IMR-90 (cell line): ENCODE measurements around the gene ADGRD2. TPM values are rescaled to one million over a fixed set of nuclear protein-coding genes. Genes with fewer than 3 reads are reported as not detected.

Source experiments
- ATAC-seq: fragments of 200-7000 bp; cut with Tn5 transposase; 2 replicates; pipeline ENCODE4 v1.9.1; 2020; ENCODE audit warnings: low read depth, mild to moderate bottlenecking, moderate library complexity
- BruUV-seq: library from RNA; stranded (reverse); fragments of 400-500 nt; replicated peaks from 2 replicates; lab custom pipeline; 2021; lab: Mats Ljungman, UMichigan
- CTCF ChIA-PET: fragments of 300-600 bp; formaldehyde crosslinking; extraction: SDS; loops from one replicate; lab custom pipeline; 2021; ENCODE audit warnings: antibody characterized with exemption; lab: Yijun Ruan, JAX
- POLR2A ChIA-PET: fragments of 300-600 bp; sonication (Branson Sonifier 250); formaldehyde crosslinking; loops from one replicate; lab custom pipeline; 2022; ENCODE audit warnings: antibody characterized with exemption; ENCODE audit not compliant: unreplicated experiment; lab: Charles Lee
- DNase-seq: peaks from one replicate; pipeline ENCODE4 v3.0.0; 2013
- H2AFZ ChIP-seq: replicated peaks from 2 replicates; pipeline ENCODE3; 2013; ENCODE audit warnings: low read length, mild to moderate bottlenecking; ENCODE audit not compliant: poor library complexity
- H2AK5ac ChIP-seq: 2 replicates; pipeline ENCODE4 v1.6.1; 2013; ENCODE audit warnings: low read depth, low read length, inconsistent platforms
- H2AK9ac ChIP-seq: replicated peaks from 2 replicates; pipeline ENCODE3; 2013; ENCODE audit warnings: mild to moderate bottlenecking, low read depth, low read length, moderate library complexity; ENCODE audit not compliant: poor library complexity
- H2BK120ac ChIP-seq: 2 replicates; pipeline ENCODE4 v1.6.1; 2013; ENCODE audit warnings: low read depth, low read length, inconsistent platforms
- H2BK15ac ChIP-seq: 3 replicates; pipeline ENCODE4 v1.6.1; 2013; ENCODE audit warnings: low read depth, low read length, inconsistent platforms
- H2BK20ac ChIP-seq: 2 replicates; pipeline ENCODE4 v1.6.1; 2013; ENCODE audit warnings: low read depth, mild to moderate bottlenecking, inconsistent platforms, low read length, moderate library complexity
- H2BK5ac ChIP-seq: 2 replicates; pipeline ENCODE4 v1.6.1; 2013; ENCODE audit warnings: mild to moderate bottlenecking, low read depth, low read length, inconsistent platforms; ENCODE audit not compliant: poor library complexity, severe bottlenecking
- H3K14ac ChIP-seq: replicated peaks from 2 replicates; pipeline ENCODE4 v1.6.1; 2013; ENCODE audit warnings: low read depth, low read length, inconsistent platforms
- H3K18ac ChIP-seq: 2 replicates; pipeline ENCODE4 v1.6.1; 2013; ENCODE audit warnings: low read depth, low read length, control low read depth
- H3K23ac ChIP-seq: 2 replicates; pipeline ENCODE4 v1.6.1; 2013; ENCODE audit warnings: low read depth, low read length, inconsistent platforms
- H3K27ac ChIP-seq: 2 replicates; pipeline ENCODE4 v1.5.1; 2013; ENCODE audit warnings: mild to moderate bottlenecking, control low read depth, low read length; ENCODE audit not compliant: insufficient read depth
- H3K27me3 ChIP-seq: 2 replicates; pipeline ENCODE4 v1.6.1; 2013; ENCODE audit warnings: low read length; ENCODE audit not compliant: control insufficient read depth, insufficient read depth
- H3K36me3 ChIP-seq: 2 replicates; pipeline ENCODE4 v1.6.1; 2013; ENCODE audit warnings: low read length, mixed read lengths; ENCODE audit not compliant: control insufficient read depth, insufficient read depth
- H3K4ac ChIP-seq: 2 replicates; pipeline ENCODE4 v1.6.1; 2013; ENCODE audit warnings: low read depth, low read length, inconsistent platforms
- H3K4me1 ChIP-seq: 2 replicates; pipeline ENCODE4 v1.6.1; 2013; ENCODE audit warnings: low read length, mixed read lengths; ENCODE audit not compliant: control insufficient read depth, insufficient read depth
- H3K4me2 ChIP-seq: 2 replicates; pipeline ENCODE4 v1.6.1; 2013; ENCODE audit warnings: low read depth, mild to moderate bottlenecking, control low read depth, low read length, moderate library complexity
- H3K4me3 ChIP-seq: 2 replicates; pipeline ENCODE4 v1.5.1; 2013; ENCODE audit warnings: low read depth, mild to moderate bottlenecking, control low read depth, low read length, moderate library complexity; ENCODE audit not compliant: insufficient read depth
- H3K56ac ChIP-seq: 2 replicates; pipeline ENCODE4 v1.6.1; 2013; ENCODE audit warnings: low read length, inconsistent platforms; ENCODE audit not compliant: insufficient read depth; ENCODE audit errors: extremely low read depth
- H3K79me1 ChIP-seq, 2 experiments: 2 replicates each; pipeline ENCODE4 v1.6.1; 2013; ENCODE audit warnings: low read length in 2 of 2, inconsistent platforms in 1 of 2, low read depth in 1 of 2
- H3K9ac ChIP-seq: 2 replicates; pipeline ENCODE4 v1.6.1; 2013; ENCODE audit warnings: low read depth, low read length, control low read depth
- H3K9me1 ChIP-seq: 2 replicates; pipeline ENCODE4 v1.6.1; 2013; ENCODE audit warnings: low read length, inconsistent platforms; ENCODE audit not compliant: insufficient read depth
- H3K9me3 ChIP-seq: 2 replicates; pipeline ENCODE4 v1.6.1; 2013; ENCODE audit warnings: low read length; ENCODE audit not compliant: control insufficient read depth, insufficient read depth
- H4K20me1 ChIP-seq: 2 replicates; pipeline ENCODE4 v1.6.1; 2013; ENCODE audit warnings: low read length, inconsistent platforms; ENCODE audit not compliant: insufficient read depth
- H4K5ac ChIP-seq: 2 replicates; pipeline ENCODE4 v1.6.1; 2013; ENCODE audit warnings: mild to moderate bottlenecking, low read depth, low read length, control low read depth
- H4K8ac ChIP-seq, 2 experiments: 2 replicates each; pipeline ENCODE4 v1.6.1; 2013; ENCODE audit warnings: low read depth in 2 of 2, low read length in 2 of 2, control low read depth in 1 of 2, inconsistent platforms in 1 of 2
- H4K91ac ChIP-seq: 2 replicates; pipeline ENCODE4 v1.6.1; 2013; ENCODE audit warnings: low read depth, low read length, inconsistent platforms; ENCODE audit not compliant: insufficient read depth
- CEBPB ChIP-seq: IDR thresholded peaks from 2 replicates; pipeline ENCODE4 v1.6.1; 2012; ENCODE audit warnings: low read depth, low read length, improper control_type of control experiment
- CHD1 ChIP-seq: IDR thresholded peaks from 2 replicates; pipeline ENCODE4 v1.6.1; 2012; ENCODE audit warnings: low read depth, low read length, improper control_type of control experiment
- MAZ ChIP-seq: IDR thresholded peaks from 2 replicates; pipeline ENCODE4 v1.6.1; 2012; ENCODE audit warnings: low read depth, mild to moderate bottlenecking, low read length, improper control_type of control experiment, moderate library complexity, borderline replicate concordance
- MXI1 ChIP-seq: IDR thresholded peaks from 2 replicates; pipeline ENCODE4 v1.6.1; 2012; ENCODE audit warnings: low read depth, mild to moderate bottlenecking, low read length, moderate library complexity, borderline replicate concordance
- WGBS, 2 experiments: methylation state at CpG; one replicate each; pipeline versions ENCODE4 v1.1.5 to v1.1.7; 2013; ENCODE audit warnings: missing lambda C conversion rate in 2 of 2; ENCODE audit not compliant: insufficient read length in 1 of 2; ENCODE audit errors: extremely low coverage in 2 of 2; 5-methylcytosine and 5-hydroxymethylcytosine counted together
- dilution Hi-C: fragments of 300-500 bp; cut with HindIII; formaldehyde crosslinking; loops from one replicate; pipeline ENCODE4 v1.14.3; 2018; ENCODE audit warnings: low sequenced_read_pairs; ENCODE audit not compliant: unreplicated experiment
- in situ Hi-C: fragments of 300-500 bp; cut with MboI; formaldehyde crosslinking; loops from 3 replicates; pipeline ENCODE4 v1.14.3; 2019; ENCODE audit warnings: low sequenced_read_pairs, inconsistent platforms, mixed read lengths
- intact Hi-C: fragments of 100-400 bp; cut with micrococcal nuclease; formaldehyde crosslinking; loops from 2 replicates; pipeline ENCODE4 v1.10.0; 2022
- polyA plus RNA-seq, 3 experiments: library from polyadenylated mRNA; depleted of rRNA; stranded (reverse); fragments of >200 nt; gene quantifications; 2 replicates each; pipeline ENCODE4 v1.2.3, GENCODE V29; 2012; ENCODE audit warnings: low replicate concordance in 1 of 3
- total RNA-seq: library from RNA; depleted of rRNA; stranded (reverse); fragments of >200 nt; gene quantifications from 2 replicates; pipeline ENCODE4 v1.2.3, GENCODE V29; 2012

Gene ADGRD2
- total and polyA plus RNA-seq, 2 of the 4 experiments (the other 2 are of a cell fraction), result not detected

- no peak overlapping the region for H3K9ac ChIP-seq
- no peak overlapping the region for H2AK9ac ChIP-seq
- no TSS peak for BruUV-seq
- no peak overlapping the region for H3K23ac ChIP-seq
- no peaks in the 10 kb centered on the region for H3K79me1 ChIP-seq
- H3K9me3 ChIP-seq, result no peaks in the 10 kb centered on the region
- H3K14ac ChIP-seq, result no peak overlapping the region
- no peak overlapping the region for H3K4ac ChIP-seq
- H4K20me1 ChIP-seq, result no peaks in the 10 kb centered on the region
- no peak overlapping the region for H3K56ac ChIP-seq
- H2AFZ ChIP-seq, result no peak overlapping the region
- H2BK120ac ChIP-seq, result no peak overlapping the region
- no peak for ATAC-seq
- no peak overlapping the region for H2BK15ac ChIP-seq
- in situ Hi-C loops, result no loop called here
- no peak for TF ChIP-seq CHD1
- TF ChIP-seq CEBPB, result no peak
- no peak for TF ChIP-seq MXI1
- no peak for TF ChIP-seq MAZ
- H4K8ac ChIP-seq, result no peak overlapping the region
- H3K4me2 ChIP-seq, result no peak overlapping the region
- no peak overlapping the region for H2AK5ac ChIP-seq
- H4K5ac ChIP-seq, result no peak overlapping the region
- H3K36me3 ChIP-seq, result no peaks in the 10 kb centered on the region
- no peak overlapping the region for H3K27ac ChIP-seq
- H4K91ac ChIP-seq, result no peak overlapping the region
- H3K4me1 ChIP-seq, result peaks cover 10% of the 10 kb centered on the region
- CTCF ChIA-PET, result interaction anchor here (1.3 kb wide), 1 partner anchor 11 kb away, joined by 5 read pairs; no protein-coding TSS in a partner anchor
- H2BK20ac ChIP-seq, result no peak overlapping the region
- WGBS, 2 experiments, result no CpG with 5 or more reads among the region's 2 CpGs
- no peaks in the 10 kb centered on the region; the same call in 1 of the 2 replicates for H3K27me3 ChIP-seq
- dilution Hi-C loops, result no loop called here
- H2BK5ac ChIP-seq, result no peak overlapping the region
- H3K9me1 ChIP-seq, result peaks cover 3% of the 10 kb centered on the region; the same call in 1 of the 2 replicates
- intact Hi-C loops, result no loop called here
- DNase-seq, result no peak
- no peak overlapping the region for H3K4me3 ChIP-seq
- H3K18ac ChIP-seq, result no peak overlapping the region
- POLR2A ChIA-PET, result no interaction called here
These were observed 75.9 kb downstream of the ADGRD2 start for GRCh38 chr9:124526174-124526573.
